ENCODE data around the gene FNIP1.
"Not testable (repeated sequence)": the region's sequence is repeated elsewhere in the genome, so short reads cannot be mapped to it uniquely, and the experiment has no call there.

The FNIP1 gene

DNA sequence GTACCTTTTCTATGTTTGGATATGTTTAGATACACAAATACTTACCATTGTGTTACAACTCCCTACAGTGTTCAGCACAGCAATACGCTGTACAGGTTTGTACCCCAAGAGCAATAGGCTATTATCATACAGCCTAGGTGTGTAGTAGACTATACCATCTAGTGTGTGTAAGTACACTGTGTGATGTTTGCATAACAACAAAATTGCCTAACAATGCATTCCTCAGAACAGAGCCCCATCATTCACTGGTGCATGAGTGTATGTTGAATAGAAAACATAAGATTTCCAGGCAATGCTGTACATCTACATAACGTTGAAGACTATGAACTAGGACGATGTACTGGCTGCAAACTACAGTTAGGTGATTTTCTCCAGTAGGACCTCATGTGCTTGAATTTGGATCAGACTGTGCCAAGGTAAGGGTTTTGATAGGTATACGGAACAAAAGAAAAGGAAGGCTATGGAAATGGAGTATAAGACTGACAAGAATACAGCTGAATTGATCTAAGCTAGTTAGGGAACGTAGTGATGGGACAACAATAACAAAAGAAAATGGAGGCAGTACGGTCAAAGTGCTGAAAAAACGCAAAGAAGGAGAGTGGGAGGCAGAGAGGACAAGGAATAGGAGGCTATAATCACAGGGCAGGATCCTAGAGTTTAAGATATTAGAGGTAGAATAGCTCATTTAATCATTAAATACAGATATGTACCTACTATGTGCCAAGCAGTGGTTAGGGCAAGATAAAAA, 46.9 kb downstream of the FNIP1 start:
- no peak for DNase-seq (ENCODE audit: low read depth in 2 of 2)

DNA sequence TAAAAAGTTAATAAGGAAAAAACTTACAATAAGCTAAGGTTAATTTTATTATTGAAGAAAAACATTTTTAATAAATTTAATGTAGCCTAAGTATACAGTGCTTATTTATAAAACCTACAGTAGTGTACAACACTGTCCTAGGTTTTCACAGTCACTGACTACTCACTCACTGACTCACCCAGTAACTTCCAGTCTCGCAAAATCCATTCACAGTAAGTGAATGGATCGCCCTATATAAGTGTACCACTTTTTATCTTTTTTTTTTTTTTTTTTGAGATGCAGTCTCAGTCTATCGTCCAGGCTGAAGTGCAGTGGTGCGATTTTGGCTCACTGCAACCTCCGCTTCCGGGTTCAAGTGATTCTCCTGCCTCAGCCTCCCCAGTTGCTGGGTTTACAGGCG, 47.7 kb downstream of the FNIP1 start:
- DNase-seq (ENCODE audit: low read depth in 2 of 2): no peak

DNA sequence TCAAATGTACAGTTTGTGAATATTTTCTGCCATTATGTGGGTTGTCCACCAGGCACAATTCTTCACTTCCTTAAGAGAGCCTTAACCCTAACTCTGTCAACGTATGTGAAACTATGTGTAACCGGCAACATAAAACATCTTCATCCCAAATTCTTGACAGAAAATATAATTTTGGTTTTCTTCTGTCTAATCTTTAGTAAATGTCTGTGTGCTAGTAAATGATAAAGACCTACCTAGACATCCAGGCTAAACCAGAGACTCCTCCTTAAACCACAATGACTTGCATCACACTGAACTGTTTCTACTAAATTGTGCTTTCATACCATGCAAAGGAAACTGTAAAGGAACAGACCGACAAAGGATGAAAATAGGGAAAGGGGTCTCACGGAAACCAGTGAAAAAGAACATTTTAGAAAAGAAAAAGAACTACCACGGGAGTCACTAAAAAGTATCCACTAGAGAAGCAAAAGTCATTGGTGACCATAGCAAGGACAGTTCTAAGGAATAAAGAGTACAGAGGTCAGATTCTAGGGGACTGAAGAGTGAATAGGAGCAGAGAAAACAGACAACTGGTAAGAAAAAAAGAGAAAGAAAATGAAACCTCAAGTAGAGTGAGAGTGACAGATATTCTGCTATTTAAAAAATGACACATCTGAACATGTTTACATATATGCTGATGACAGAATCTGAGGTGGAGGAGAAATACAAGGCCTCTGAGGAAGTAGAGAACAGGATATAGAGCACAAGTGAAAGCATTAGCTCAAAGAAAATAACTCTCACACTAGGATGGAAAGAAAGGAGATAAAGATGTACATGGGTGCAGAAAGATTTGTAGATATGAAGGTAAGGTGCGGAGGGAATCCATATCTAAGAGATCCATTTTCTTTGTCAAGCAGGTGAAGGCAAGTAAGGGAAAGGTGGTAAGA, 49.4 kb downstream of the FNIP1 start:
- no peak for DNase-seq (ENCODE audit: low read depth in 2 of 2)

DNA sequence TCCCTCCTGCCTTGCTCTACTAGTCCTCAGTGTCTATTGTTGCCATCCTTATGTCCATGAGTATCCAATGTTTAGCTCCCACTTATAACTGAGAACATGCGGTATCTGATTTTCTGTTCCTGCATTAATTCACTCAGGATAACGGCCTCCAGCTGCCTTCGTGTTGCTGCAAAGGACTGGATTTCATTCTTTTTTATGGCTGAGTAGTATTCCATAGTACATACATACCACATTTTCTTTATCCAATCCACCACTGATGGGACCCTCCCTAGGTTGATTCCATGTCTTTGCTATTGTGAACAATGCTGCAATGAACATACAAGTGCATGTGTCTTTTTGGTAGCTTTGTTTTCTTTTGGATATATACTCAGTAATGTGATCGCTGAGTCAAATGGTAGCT, 50.4 kb downstream of the FNIP1 start:
- DNase-seq (ENCODE audit: low read depth in 2 of 2): no peak

DNA sequence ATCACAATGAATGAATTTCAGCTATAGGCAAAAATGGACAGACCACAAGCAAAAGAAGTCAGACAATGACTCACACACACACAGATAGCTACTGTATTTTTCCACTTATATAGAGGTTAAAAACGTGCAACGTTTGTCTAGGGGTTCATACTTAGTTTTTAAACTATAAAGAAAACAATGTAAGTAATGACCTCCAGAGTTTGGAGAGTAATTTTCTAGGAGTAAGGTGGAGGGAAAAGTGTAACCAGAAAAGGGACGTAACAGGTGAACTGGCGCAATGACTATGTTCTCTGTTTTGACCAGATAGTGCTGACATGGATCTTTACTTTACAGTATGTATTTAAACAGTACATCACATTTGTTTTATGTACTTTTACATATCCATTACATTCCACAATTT, 51.1 kb downstream of the FNIP1 start:
- no peak for DNase-seq (ENCODE audit: low read depth in 2 of 2)

DNA sequence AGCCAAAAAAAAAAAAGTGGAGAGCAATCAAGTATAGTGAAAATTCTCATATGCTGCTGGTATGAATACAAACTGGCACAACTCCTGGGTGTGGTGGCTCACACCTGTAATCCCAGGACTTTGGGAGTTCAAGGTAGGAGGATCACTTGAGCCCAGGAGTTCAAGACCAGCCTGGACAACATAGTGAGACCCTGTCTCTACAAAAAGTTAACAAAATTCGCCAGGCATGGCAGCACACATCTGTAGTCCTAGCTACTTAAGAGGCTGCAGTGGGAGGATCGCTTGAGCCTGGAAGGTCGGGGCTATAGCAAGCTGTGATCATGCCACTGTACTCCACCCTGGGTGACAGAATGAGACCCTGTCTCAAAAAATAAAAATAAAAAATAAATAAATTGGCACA, 51.7 kb downstream of the FNIP1 start:
- DNase-seq (ENCODE audit: low read depth in 2 of 2): no peak

DNA sequence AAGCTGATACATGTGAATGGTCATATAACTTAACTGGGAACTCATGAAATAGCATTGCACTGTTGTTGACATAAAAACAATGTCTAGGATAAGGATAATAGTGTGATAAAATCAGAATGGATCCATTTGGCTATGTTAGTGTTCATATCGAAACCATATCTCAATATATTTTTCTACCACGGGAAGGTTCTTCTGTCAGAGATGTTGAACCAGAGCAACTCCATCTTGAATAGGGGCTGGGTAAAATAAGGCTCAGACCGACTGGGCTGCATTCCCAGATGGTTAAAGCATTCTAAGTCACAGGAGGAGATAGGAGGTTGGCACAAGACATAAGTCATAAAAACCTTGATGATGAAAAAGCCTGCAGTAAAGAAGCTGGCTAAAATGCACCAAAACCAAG, 56.3 kb downstream of the FNIP1 start:
- no peak for DNase-seq (ENCODE audit: low read depth in 2 of 2)

DNA sequence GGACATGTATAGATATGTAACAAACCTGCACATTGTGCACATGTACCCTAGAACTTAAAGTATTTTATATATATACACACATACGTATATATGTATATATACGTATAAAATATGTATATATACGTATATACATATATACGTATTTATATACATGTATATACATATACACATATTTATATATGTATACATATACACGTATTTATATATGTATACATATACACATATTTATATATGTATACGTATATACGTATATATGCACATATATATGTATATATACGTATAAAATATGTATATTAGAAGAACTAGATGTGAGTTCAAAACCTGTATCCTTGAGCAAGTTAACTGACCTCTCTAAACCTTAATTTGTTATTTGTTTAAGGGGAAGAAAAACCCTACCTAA, 61.4 kb downstream of the FNIP1 start:
- DNase-seq (ENCODE audit: low read depth in 2 of 2): no peak

DNA sequence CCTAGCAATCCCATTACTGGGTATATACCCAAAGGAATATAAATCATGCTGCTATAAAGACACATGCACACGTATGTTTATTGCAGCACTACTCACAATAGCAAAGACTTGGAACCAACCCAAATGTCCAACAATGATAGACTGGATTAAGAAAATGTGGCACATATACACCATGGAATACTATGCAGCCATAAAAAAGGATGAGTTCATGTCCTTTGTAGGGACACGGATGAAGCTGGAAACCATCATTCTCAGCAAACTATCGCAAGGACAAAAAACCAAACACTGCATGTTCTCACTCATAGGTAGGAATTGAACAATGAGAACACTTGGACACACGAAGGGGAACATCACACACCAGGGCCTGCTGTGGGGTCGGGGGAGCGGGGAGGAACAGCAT, 61.9 kb downstream of the FNIP1 start:
- not testable (repeated sequence) for DNase-seq (ENCODE audit: low read depth in 2 of 2)

DNA sequence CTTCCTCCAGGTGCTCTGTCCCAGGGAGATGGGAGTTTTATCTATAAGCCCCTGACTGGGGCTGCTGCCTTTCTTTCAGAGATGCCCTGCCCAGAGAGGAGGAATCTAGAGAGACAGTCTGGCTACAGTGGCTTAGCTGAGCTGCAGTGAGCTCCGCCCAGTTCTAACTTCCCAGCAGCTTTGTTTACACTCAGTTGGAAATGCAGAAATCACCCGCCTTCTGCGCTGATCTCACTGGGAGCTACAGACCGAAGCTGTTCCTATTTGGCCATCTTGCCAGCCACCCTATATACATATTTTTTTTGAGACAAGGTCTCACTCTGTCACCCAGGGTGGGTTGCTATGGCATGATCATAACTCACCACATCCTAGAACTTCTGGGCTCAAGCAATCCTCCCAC, 67.5 kb downstream of the FNIP1 start:
- not testable (repeated sequence) for DNase-seq (ENCODE audit: low read depth in 2 of 2)

DNA sequence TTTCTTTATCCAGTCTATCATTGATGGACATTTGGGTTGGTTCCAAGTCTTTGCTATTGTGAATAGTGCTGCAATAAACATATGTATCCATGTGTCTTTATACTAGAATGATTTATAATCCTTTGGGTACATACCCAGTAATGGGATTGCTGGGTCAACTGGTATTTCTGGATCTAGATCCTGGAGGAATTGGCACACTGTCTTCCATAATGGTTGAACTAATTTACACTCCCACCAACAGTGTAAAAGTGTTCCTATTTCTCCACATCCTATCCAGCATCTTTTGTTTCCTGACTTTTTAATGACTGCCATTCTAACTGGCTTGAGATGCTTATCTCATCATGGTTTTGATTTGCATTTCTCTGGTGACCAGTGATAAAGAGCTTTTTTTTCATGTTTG, 72.7 kb downstream of the FNIP1 start:
- not testable (repeated sequence) for DNase-seq (ENCODE audit: low read depth in 2 of 2)

DNA sequence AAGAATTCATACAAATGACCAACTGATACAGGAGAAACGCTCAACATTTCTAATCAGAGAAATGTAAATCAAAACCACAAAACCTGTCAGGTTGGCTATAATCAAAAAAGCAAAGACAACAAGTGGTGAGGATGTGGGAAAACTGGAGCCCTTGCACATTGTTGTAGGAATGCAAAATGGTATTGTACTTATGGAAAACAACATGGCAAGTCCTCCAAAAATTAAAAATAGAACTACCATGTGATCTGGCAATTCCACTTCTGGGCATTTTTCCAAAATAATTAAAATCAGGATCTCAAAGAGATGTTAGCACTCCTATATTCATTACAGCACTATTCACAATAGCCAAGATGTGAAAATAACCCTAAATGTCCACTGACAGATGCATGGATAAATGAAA, 76.1 kb downstream of the FNIP1 start:
- DNase-seq (ENCODE audit: low read depth in 2 of 2): no peak

DNA sequence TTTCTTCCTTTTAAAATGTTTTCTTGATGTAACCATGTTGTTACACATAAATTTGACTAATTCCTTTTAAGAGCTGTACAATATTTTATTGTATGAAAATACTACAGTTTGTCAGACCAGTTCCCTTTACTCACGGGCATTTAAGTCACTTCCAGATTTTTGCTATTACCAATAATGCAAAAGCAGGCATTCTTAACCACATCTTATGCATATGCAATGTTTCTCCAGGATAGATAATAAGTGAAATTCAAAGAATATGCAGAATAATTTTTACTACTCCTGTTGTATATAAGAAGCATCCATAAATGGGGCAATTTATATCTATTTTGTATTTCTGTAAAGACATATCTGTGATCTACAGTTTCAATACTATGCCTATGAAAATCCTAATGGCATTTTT, 77.3 kb downstream of the FNIP1 start:
- DNase-seq (ENCODE audit: low read depth in 2 of 2): no peak

DNA sequence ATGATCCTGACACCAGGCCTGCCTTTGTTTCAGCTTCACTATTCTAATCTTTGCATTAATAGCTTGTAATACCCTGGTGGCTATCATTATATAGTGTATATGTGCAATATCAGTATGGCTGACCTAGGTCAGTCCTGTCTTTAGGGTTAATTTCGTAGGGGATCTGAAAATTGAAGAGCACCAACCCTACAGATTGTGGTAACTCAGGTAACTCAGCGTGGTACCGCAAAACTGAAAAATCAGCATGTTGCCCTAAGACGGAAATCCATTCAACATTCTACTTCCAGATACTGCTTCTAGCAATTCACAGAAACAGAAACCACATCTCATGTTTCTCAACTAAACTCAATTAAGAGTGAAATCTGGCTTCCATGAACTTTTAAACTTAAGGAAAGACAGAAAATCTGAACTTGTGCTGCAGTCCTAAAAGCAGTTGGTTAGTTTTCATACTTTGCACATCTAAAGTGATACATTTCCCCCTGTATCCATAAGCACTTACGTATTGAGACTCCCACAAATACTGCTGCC, 78.3 kb downstream of the FNIP1 start:
- no peak for DNase-seq (ENCODE audit: low read depth in 2 of 2)

DNA sequence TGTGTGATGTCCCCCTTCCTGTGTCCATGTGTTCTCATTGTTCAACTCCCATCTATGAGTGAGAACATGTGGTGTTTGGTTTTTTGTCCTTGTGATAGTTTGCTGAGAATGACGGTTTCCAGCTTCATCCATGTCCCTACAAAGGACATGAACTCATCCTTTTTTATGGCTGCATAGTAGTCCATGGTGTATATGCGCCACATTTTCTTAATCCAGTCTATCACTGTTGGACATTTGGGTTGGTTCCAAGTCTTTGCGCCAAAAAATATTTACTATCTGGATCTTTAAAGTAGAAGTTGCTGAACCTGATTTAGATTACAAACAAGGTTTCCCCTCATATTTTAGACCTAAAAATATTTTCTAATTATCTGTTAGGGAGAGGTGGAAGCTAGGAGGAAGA, 79.7 kb downstream of the FNIP1 start:
- DNase-seq (ENCODE audit: low read depth in 2 of 2): not testable (repeated sequence)

DNA sequence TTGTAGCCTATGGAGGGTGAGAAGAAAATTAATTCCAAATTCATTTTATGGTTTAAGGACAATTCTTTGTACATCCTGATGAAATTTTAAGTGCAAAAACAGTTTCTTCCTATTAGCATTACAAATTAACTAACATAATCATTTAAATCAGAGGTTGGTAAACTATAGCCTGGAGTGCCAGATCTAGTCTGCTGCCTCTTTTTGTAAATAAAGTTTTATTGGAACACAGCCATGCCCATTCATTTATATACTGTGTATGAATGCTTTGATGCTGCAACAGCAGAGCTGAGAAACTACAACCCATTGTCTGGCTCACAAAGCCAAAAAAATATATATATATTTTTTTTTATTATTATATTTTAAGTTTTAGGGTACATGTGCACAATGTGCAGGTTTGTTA, 80.2 kb downstream of the FNIP1 start:
- DNase-seq (ENCODE audit: low read depth in 2 of 2): no peak

DNA sequence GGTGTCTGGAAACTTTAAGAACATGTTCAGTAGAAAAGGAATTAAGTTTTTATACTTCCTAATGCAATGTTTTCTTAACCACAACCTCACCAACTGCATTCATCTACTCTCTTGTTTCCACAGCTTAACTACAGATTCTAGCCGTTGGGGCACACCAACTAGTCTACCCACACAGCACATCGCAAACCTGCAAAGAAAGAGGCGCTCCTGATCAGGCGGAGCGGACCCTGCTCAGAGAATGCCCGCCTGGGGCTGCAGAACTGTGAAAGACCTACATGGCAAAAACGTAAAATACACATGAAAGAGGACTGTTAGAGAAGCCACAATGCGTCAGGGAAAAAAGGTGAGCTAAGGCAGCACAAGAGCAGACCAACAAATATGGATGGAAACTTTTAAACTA, 86.4 kb downstream of the FNIP1 start:
- no peak for DNase-seq (ENCODE audit: low read depth in 2 of 2)

DNA sequence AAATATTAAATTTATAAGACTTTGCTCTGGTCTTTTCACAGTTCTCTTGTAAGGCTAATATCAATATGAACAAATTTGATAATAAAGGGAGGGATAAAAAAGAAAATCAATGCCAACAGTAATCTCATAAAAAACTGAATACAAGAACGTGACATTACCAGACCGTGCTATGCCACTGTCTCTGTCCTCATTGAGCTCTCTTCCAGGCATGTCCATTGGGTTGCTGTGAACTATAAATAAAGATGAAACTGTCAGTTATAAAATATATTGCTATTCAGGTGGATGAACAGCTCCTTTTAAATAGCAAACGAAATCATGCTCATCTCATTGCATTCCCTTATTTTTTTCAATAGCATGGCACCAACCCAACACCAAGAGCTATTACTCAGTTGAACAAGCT, 87.8 kb downstream of the FNIP1 start:
- DNase-seq (ENCODE audit: low read depth in 2 of 2): no peak

DNA sequence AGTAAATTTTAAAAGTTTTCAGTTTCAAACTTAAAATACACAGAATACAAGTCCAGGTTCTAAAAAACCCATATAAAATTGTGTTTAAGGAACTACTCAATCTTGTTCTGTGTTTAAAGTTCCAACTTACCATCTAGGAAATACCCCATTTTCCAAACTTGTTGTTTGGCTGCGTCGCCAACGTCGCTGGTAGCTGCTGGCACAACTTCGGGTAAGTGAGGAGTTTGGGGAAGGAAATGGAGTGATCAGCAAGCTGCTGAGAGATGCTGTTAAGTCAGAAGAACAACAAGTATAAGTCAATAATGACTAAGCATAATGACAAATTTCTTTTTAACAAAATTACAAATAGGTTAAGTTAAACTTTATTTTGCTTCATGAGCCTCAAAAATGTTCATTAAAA, 90.5 kb downstream of the FNIP1 start:
- DNase-seq (ENCODE audit: low read depth in 2 of 2): no peak

DNA sequence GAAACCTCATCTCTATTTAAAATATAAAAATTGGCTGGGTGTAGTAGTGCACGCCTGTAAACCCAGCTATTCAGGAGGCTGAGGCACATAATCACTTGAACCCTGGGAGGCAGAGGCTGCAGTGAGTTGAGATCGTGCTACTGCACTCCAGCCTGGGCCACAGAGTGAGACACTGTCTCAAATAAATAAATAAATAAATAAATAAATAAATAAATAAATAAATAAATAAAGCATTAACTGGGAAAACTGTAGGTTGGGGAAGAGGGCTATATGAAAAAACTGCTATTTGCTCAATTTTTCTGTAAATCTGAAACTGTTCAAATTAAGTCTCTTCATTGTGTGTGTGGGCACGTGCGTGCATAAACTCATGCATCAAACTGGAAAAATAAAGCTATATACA, 101.9 kb downstream of the FNIP1 start:
- DNase-seq (ENCODE audit: low read depth in 2 of 2): no peak

DNA sequence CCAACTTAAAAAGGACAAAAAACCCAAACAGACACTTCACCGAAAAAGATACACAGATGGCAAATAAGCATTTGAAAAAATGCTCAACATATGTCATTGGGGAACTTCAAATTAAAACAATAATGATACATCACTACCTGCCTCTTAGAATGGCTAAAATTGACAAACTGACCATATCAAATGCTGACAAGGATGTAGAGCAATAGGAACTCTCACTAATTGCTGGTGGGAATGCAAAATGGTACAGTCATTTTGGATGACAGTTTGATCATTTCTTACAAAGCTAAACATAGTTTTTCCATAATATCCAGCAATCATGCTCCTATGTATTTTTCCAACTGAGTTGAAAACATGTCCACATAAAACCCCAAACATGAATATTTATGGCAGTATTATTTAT, 102.9 kb downstream of the FNIP1 start:
- no peak for DNase-seq (ENCODE audit: low read depth in 2 of 2)

DNA sequence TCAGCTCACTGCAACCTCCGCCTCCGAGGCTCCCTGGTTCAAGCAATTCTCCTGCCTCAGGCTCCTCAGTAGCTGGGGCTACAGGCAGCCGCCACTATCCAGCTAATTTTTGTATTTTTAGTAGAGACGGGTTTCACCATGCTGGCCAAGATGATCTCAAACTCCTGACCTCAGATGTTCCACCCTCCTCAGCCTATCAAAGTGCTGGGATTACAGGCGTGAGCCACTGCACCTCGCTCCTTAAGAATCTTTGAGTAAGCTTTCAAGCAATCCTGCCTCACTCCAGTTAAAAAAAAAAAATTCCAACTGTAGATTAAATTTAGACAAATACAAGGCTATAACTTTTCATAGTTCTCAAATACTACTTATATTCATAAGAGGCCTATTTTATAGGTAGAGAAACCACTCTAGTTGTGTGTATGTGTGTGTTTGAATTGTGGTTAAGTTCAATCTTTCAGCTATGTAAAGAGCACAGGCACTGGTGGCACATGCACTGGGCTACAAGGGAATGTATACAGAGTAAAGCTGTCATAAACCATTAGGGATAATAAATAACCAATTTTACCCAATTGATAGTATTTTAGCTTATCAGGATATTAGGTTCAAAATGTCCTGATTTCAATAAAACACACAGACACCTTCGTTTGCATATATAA, 111.2 kb downstream of the FNIP1 start:
- no peak for DNase-seq (ENCODE audit: low read depth in 2 of 2)
